H1 (cell line): ENCODE results near the gene EVI5.
"Not testable (repeated sequence)": the region's sequence is repeated elsewhere in the genome, so short reads cannot be mapped to it uniquely, and the experiment has no call there.

Experiments
- CHD2 ChIP-seq: IDR thresholded peaks from 2 replicates; pipeline ENCODE4 v1.6.1; 2012; ENCODE audit warnings: low read length, improper control_type of control experiment
- EZH2 ChIP-seq: fragments of 200-600 bp; sonication (generic); IDR thresholded peaks from 2 replicates; pipeline ENCODE4 v1.7.1; 2012; ENCODE audit warnings: low read depth, mild to moderate bottlenecking, moderate library complexity, low read length, inconsistent platforms; ENCODE audit not compliant: severe bottlenecking
- HDAC6 ChIP-seq: IDR thresholded peaks from one replicate; pipeline ENCODE4 v1.7.1; 2012; ENCODE audit warnings: low read depth, mild to moderate bottlenecking, inconsistent platforms, low read length, moderate library complexity
- PHF8 ChIP-seq: fragments of 200-600 bp; sonication (generic); conservative IDR thresholded peaks from 2 replicates; pipeline ENCODE4 v1.7.1; 2012; ENCODE audit warnings: low read depth, mild to moderate bottlenecking, inconsistent platforms, low read length, moderate library complexity
- POLR2A ChIP-seq, 2 experiments: IDR thresholded peaks; 1 replicate in 1 of 2; 2 replicates in 1 of 2; pipeline ENCODE4 v1.6.1; 2011; ENCODE audit warnings: low read depth in 2 of 2, low read length in 2 of 2, mild to moderate bottlenecking in 2 of 2; ENCODE audit errors: control extremely low read depth in 1 of 2
- POLR2AphosphoS5 ChIP-seq: IDR thresholded peaks from 2 replicates; pipeline ENCODE4 v1.6.1; 2011; ENCODE audit warnings: low read depth, low read length
- SIN3A ChIP-seq, 2 experiments: IDR thresholded peaks in 1 of 2; conservative IDR thresholded peaks in 1 of 2; 2 replicates each; pipeline ENCODE4 v1.6.1; 2011 to 2012; ENCODE audit warnings: low read length in 2 of 2, improper control_type of control experiment in 1 of 2, low read depth in 1 of 2, mild to moderate bottlenecking in 1 of 2
- SRF ChIP-seq: IDR thresholded peaks from 2 replicates; pipeline ENCODE4 v1.6.1; 2011; ENCODE audit warnings: mild to moderate bottlenecking, low read depth, low read length, moderate library complexity
- TF ChIP-seq, protein P1 (sequence below), 3 experiments: IDR thresholded peaks; 1 replicate in 2 of 3; 2 replicates in 1 of 3; pipeline versions ENCODE4 v1.5.1 to v1.6.1; 2011; ENCODE audit warnings: low read length in 3 of 3, mild to moderate bottlenecking in 3 of 3, inconsistent platforms in 2 of 3, low read depth in 1 of 3, moderate library complexity in 1 of 3; ENCODE audit not compliant: insufficient read depth in 1 of 3; ENCODE audit errors: control extremely low read depth in 1 of 3
- TF ChIP-seq, protein P2 (sequence below): IDR thresholded peaks from 2 replicates; pipeline ENCODE4 v1.6.1; 2012; ENCODE audit warnings: inconsistent platforms

DNA sequence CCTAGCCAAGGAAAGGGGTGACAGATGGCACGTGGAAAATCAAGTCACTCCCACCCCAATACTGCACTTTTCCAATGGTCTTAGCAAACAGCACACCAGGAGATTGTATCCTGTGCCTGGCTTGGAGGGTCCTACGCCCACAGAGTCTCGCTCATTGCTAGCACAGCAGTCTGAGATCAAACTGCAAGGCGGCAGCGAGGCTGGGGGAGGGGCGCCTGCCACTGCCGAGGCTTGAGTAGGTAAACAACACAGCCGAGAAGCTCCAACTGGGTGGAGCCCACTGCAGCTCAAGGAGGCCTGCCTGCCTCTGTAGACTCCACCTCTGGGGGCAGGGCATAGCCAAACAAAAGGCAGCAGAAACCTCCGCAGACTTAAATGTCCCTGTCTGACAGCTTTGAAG, 195.5 kb downstream of the EVI5 start:
- TF ChIP-seq, protein P1, sequence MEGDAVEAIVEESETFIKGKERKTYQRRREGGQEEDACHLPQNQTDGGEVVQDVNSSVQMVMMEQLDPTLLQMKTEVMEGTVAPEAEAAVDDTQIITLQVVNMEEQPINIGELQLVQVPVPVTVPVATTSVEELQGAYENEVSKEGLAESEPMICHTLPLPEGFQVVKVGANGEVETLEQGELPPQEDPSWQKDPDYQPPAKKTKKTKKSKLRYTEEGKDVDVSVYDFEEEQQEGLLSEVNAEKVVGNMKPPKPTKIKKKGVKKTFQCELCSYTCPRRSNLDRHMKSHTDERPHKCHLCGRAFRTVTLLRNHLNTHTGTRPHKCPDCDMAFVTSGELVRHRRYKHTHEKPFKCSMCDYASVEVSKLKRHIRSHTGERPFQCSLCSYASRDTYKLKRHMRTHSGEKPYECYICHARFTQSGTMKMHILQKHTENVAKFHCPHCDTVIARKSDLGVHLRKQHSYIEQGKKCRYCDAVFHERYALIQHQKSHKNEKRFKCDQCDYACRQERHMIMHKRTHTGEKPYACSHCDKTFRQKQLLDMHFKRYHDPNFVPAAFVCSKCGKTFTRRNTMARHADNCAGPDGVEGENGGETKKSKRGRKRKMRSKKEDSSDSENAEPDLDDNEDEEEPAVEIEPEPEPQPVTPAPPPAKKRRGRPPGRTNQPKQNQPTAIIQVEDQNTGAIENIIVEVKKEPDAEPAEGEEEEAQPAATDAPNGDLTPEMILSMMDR (IDR thresholded peaks at IDR 0.05; ENCODE audit: control extremely low read depth in 1 of 3, insufficient read depth in 1 of 3, low read depth in 1 of 3, low read length in 3 of 3) = not testable (repeated sequence)
- not testable (repeated sequence) for TF ChIP-seq CHD2; SRF; SIN3A (conservative IDR thresholded peaks at IDR 0.05 in 1 of 2, IDR thresholded peaks at IDR 0.05 in 1 of 2; ENCODE audit: low read depth in 1 of 2, low read length in 2 of 2); PHF8; HDAC6; POLR2AphosphoS5; POLR2A (IDR thresholded peaks at IDR 0.05; ENCODE audit: control extremely low read depth in 1 of 2, low read depth in 2 of 2, low read length in 2 of 2); EZH2
- TF ChIP-seq, protein P2, sequence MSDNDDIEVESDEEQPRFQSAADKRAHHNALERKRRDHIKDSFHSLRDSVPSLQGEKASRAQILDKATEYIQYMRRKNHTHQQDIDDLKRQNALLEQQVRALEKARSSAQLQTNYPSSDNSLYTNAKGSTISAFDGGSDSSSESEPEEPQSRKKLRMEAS = not testable (repeated sequence)
